ENCODE measurements around the gene FBXL16. TPM values are rescaled to one million over a fixed set of nuclear protein-coding genes. Genes with fewer than 3 reads are reported as not detected.
A peak's percentile ranks its signal among the peaks of the same experiment; 100 is the strongest.

FBXL16 gene
- total RNA-seq, 1 experiment from 2014 or later: 1.1 TPM

- no peaks in the 10 kb centered on the region for H3K36me3 ChIP-seq (ENCODE audit: insufficient read depth, low read length, poor library complexity, severe bottlenecking)
- no peaks in the 10 kb centered on the region for H3K9me3 ChIP-seq (ENCODE audit: low read depth, low read length, poor library complexity, severe bottlenecking)
- H3K27me3 ChIP-seq (replicated peaks; ENCODE audit: insufficient read depth, low read depth, low read length, poor library complexity): no peaks in the 10 kb centered on the region
- no peaks in the 10 kb centered on the region for H3K4me1 ChIP-seq (ENCODE audit: insufficient read depth, low read length, poor library complexity, severe bottlenecking)
- TSS peak; percentile 67 for BruUV-seq (replicated peaks)
- peak within 1 kb of the TSS; percentile 94 for H3K27ac ChIP-seq (ENCODE audit: low read depth, low read length, poor library complexity, severe bottlenecking)
- intact Hi-C loops (cut with micrococcal nuclease; ENCODE audit: unreplicated experiment): no loop called here
- peak within 1 kb of the TSS; percentile 86 for H3K4me3 ChIP-seq (ENCODE audit: low read depth, low read length, poor library complexity, severe bottlenecking)
- ChIA-PET POLR2A (ENCODE audit: low non-redundant PET) (no interaction called here), CTCF (interaction anchor here (0.7 kb wide), 1 partner anchor 285 kb away, joined by 3 read pairs; no protein-coding TSS in a partner anchor)
- no peak for TF ChIP-seq CTCF (conservative IDR thresholded peaks at IDR 0.05; ENCODE audit: low read depth, low read length)
- TF ChIP-seq EZH2 (IDR thresholded peaks at IDR 0.05; ENCODE audit: borderline replicate concordance, low read depth, low read length, poor library complexity, severe bottlenecking): no peak
- DNase-seq (ENCODE audit: low spot score): peak; percentile 96
Observed at GRCh38 chr16:648781-649589, 56.6 kb downstream of the FBXL16 start, which contains the start of gene WDR90. WDR90 (plus strand) TSS chr16:649365; CDS start chr16:649417, 52 bp downstream.

- TF ChIP-seq CTCF (conservative IDR thresholded peaks at IDR 0.05; ENCODE audit: low read depth, low read length) (peak; percentile 72), EZH2 (IDR thresholded peaks at IDR 0.05; ENCODE audit: borderline replicate concordance, low read depth, low read length, poor library complexity, severe bottlenecking) (no peak)
- DNase-seq (ENCODE audit: low spot score): peak; percentile 55
- CTCF ChIA-PET: interaction anchor here (0.7 to 1.0 kb wide), 2 partner anchors 10 to 17 kb away, joined by 3 to 5 read pairs; no protein-coding TSS in a partner anchor
- intact Hi-C loops (cut with micrococcal nuclease; ENCODE audit: unreplicated experiment): no loop called here
- POLR2A ChIA-PET (ENCODE audit: low non-redundant PET): no interaction called here
- Histone ChIP-seq H3K4me1 (ENCODE audit: insufficient read depth, low read length, poor library complexity, severe bottlenecking) (no peaks in the 10 kb centered on the region), H3K4me3 (ENCODE audit: low read depth, low read length, poor library complexity, severe bottlenecking) (peak overlapping the region; percentile 86), H3K27ac (ENCODE audit: low read depth, low read length, poor library complexity, severe bottlenecking) (peak overlapping the region; percentile 94), H3K9me3 (ENCODE audit: low read depth, low read length, poor library complexity, severe bottlenecking) (no peaks in the 10 kb centered on the region), H3K36me3 (ENCODE audit: insufficient read depth, low read length, poor library complexity, severe bottlenecking) (no peaks in the 10 kb centered on the region), H3K27me3 (replicated peaks; ENCODE audit: insufficient read depth, low read depth, low read length, poor library complexity) (no peaks in the 10 kb centered on the region)
- BruUV-seq (replicated peaks): no TSS peak
Observed at GRCh38 chr16:648071-648780, 57.4 kb downstream of the FBXL16 start.

GRCh38 chr16:647173-647902, 58.3 kb downstream of the FBXL16 start:
- TF ChIP-seq EZH2 (IDR thresholded peaks at IDR 0.05; ENCODE audit: borderline replicate concordance, low read depth, low read length, poor library complexity, severe bottlenecking) (no peak), CTCF (conservative IDR thresholded peaks at IDR 0.05; ENCODE audit: low read depth, low read length) (no peak)
- Histone ChIP-seq H3K27me3 (replicated peaks; ENCODE audit: insufficient read depth, low read depth, low read length, poor library complexity) (no peaks in the 10 kb centered on the region), H3K4me3 (ENCODE audit: low read depth, low read length, poor library complexity, severe bottlenecking) (no peak overlapping the region), H3K9me3 (ENCODE audit: low read depth, low read length, poor library complexity, severe bottlenecking) (no peaks in the 10 kb centered on the region), H3K27ac (ENCODE audit: low read depth, low read length, poor library complexity, severe bottlenecking) (no peak overlapping the region), H3K36me3 (ENCODE audit: insufficient read depth, low read length, poor library complexity, severe bottlenecking) (no peaks in the 10 kb centered on the region), H3K4me1 (ENCODE audit: insufficient read depth, low read length, poor library complexity, severe bottlenecking) (peaks cover 9% of the 10 kb centered on the region)
- intact Hi-C loops (cut with micrococcal nuclease; ENCODE audit: unreplicated experiment): no loop called here
- ChIA-PET POLR2A (ENCODE audit: low non-redundant PET) (no interaction called here), CTCF (interaction anchor here (0.7 to 1.0 kb wide), 2 partner anchors 9 to 18 kb away, joined by 3 to 5 read pairs; no protein-coding TSS in a partner anchor)
- no peak for DNase-seq (ENCODE audit: low spot score)
- BruUV-seq (replicated peaks): no TSS peak

Measured in A673 (cell line).